ENCODE measurements around the gene RAD51B.

The RAD51B gene

DNA sequence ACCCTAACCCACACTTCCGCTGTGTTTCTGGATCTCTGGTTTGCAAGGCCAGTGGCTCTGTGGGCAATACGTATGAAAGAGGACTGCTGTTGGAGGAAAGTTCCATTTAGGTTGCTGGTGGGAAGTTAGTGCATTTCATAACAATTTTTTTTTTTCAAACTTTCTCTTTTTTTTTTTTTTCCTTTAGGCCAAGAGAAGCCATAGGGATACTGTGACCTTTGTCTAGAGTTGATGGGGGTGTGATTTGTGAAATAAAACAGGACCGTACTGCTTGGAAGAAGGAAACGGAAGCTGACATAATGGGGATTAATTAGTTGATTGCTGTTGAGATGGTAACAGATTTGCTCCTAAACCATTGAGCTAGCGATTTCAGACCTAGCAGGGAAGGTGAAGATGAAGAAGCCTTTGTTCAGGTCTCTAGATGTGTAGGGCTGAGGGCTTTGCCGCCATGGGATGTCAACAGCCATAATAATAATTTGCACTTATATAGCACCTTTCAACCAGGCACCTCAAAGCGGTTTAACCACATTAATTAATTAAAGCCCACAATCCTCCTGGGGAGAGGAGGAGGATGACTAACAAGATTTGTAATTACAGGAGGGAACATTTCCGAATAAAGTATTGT, 658.0 kb downstream of the RAD51B start:
- Histone ChIP-seq H3K27ac (replicated peaks) (no peak overlapping the region), H3K4me3 (replicated peaks; ENCODE audit: insufficient read depth, low read length) (no peak overlapping the region), H3K27me3 (ENCODE audit: insufficient read depth, poor library complexity, severe bottlenecking) (no peaks in the 10 kb centered on the region)
- DNase-seq (ENCODE audit: low read depth in 1 of 2, low spot score in 1 of 2), result no peak
- TF ChIP-seq POLR2AphosphoS5 (IDR thresholded peaks at IDR 0.05; ENCODE audit: low read depth), result no peak
- TF ChIP-seq, protein P1, sequence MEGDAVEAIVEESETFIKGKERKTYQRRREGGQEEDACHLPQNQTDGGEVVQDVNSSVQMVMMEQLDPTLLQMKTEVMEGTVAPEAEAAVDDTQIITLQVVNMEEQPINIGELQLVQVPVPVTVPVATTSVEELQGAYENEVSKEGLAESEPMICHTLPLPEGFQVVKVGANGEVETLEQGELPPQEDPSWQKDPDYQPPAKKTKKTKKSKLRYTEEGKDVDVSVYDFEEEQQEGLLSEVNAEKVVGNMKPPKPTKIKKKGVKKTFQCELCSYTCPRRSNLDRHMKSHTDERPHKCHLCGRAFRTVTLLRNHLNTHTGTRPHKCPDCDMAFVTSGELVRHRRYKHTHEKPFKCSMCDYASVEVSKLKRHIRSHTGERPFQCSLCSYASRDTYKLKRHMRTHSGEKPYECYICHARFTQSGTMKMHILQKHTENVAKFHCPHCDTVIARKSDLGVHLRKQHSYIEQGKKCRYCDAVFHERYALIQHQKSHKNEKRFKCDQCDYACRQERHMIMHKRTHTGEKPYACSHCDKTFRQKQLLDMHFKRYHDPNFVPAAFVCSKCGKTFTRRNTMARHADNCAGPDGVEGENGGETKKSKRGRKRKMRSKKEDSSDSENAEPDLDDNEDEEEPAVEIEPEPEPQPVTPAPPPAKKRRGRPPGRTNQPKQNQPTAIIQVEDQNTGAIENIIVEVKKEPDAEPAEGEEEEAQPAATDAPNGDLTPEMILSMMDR (IDR thresholded peaks at IDR 0.05; ENCODE audit: insufficient read depth, low read length), result no peak
- no peak for TF ChIP-seq GABPA (IDR thresholded peaks at IDR 0.05; ENCODE audit: low read depth)
- TF ChIP-seq, protein P2, sequence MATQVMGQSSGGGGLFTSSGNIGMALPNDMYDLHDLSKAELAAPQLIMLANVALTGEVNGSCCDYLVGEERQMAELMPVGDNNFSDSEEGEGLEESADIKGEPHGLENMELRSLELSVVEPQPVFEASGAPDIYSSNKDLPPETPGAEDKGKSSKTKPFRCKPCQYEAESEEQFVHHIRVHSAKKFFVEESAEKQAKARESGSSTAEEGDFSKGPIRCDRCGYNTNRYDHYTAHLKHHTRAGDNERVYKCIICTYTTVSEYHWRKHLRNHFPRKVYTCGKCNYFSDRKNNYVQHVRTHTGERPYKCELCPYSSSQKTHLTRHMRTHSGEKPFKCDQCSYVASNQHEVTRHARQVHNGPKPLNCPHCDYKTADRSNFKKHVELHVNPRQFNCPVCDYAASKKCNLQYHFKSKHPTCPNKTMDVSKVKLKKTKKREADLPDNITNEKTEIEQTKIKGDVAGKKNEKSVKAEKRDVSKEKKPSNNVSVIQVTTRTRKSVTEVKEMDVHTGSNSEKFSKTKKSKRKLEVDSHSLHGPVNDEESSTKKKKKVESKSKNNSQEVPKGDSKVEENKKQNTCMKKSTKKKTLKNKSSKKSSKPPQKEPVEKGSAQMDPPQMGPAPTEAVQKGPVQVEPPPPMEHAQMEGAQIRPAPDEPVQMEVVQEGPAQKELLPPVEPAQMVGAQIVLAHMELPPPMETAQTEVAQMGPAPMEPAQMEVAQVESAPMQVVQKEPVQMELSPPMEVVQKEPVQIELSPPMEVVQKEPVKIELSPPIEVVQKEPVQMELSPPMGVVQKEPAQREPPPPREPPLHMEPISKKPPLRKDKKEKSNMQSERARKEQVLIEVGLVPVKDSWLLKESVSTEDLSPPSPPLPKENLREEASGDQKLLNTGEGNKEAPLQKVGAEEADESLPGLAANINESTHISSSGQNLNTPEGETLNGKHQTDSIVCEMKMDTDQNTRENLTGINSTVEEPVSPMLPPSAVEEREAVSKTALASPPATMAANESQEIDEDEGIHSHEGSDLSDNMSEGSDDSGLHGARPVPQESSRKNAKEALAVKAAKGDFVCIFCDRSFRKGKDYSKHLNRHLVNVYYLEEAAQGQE (IDR thresholded peaks at IDR 0.05; ENCODE audit: insufficient replicate concordance, low read depth), result no peak
- TF ChIP-seq SPI1 (IDR thresholded peaks at IDR 0.05; ENCODE audit: borderline replicate concordance, low read depth), result no peak

DNA sequence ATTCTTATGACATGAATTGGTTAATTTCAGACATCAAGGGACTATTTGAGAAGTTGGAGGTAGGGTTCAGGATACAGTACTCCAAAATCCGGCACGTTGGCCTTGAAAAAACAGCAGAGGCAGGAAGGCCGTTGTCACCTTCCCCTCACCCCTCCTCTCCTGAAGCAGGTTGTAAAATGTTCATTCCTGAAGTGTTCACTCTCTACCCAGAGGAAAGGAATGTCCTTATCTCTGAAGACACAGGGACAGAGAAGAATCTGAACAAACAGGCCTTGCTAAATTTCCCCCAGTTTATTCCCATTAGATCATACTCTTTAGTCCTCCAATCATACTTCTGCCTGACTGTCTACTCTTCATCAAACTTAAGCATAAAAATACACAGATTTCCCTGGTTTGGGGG, 659.7 kb downstream of the RAD51B start:
- H3K4me3 ChIP-seq (replicated peaks; ENCODE audit: insufficient read depth, low read length), result no peak overlapping the region
- TF ChIP-seq SPI1 (IDR thresholded peaks at IDR 0.05; ENCODE audit: borderline replicate concordance, low read depth) (no peak), GABPA (IDR thresholded peaks at IDR 0.05; ENCODE audit: low read depth) (no peak), POLR2AphosphoS5 (IDR thresholded peaks at IDR 0.05; ENCODE audit: low read depth) (no peak)
- TF ChIP-seq, protein P1 (IDR thresholded peaks at IDR 0.05; ENCODE audit: insufficient read depth, low read length), result no peak
- TF ChIP-seq, protein P2 (IDR thresholded peaks at IDR 0.05; ENCODE audit: insufficient replicate concordance, low read depth), result no peak
- no peak for DNase-seq (ENCODE audit: low read depth in 1 of 2, low spot score in 1 of 2)
- H3K27ac ChIP-seq (replicated peaks), result no peak overlapping the region
- no peaks in the 10 kb centered on the region for H3K27me3 ChIP-seq (ENCODE audit: insufficient read depth, poor library complexity, severe bottlenecking)

DNA sequence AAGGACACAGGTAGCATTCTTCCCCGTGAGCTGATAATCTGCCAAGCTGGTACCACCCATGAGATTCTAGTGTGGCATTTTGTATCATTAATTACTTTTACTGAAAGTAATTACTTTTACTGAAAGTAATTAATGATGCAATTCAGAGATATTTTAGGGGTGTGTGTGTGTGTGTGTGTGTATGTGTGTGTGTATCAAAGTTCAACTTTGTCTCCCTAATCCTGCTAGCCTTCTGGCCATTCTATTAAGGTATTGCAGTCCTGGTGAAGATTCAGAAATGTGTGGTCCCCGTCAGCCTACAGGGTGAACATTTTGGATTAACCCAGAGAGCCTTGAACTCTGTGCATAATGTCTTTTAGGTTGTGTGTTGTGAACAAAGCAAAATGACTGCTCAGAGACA, 662.4 kb downstream of the RAD51B start:
- Histone ChIP-seq H3K4me3 (replicated peaks; ENCODE audit: insufficient read depth, low read length) (no peak overlapping the region), H3K27ac (replicated peaks) (no peak overlapping the region), H3K27me3 (ENCODE audit: insufficient read depth, poor library complexity, severe bottlenecking) (no peaks in the 10 kb centered on the region)
- DNase-seq (ENCODE audit: low read depth in 1 of 2, low spot score in 1 of 2), result no peak
- TF ChIP-seq, protein P2 (IDR thresholded peaks at IDR 0.05; ENCODE audit: insufficient replicate concordance, low read depth), result no peak
- TF ChIP-seq, protein P1 (IDR thresholded peaks at IDR 0.05; ENCODE audit: insufficient read depth, low read length), result no peak
- TF ChIP-seq GABPA (IDR thresholded peaks at IDR 0.05; ENCODE audit: low read depth), result no peak
- TF ChIP-seq SPI1 (IDR thresholded peaks at IDR 0.05; ENCODE audit: borderline replicate concordance, low read depth), result no peak
- TF ChIP-seq POLR2AphosphoS5 (IDR thresholded peaks at IDR 0.05; ENCODE audit: low read depth), result no peak

Data from HL-60 (cell line).